Left cardiac atrium (tissue), 4 donors: ENCODE results near the gene ADH5. TPM values are rescaled to one million over a fixed set of nuclear protein-coding genes. Genes with fewer than 3 reads are reported as not detected.
A peak's percentile ranks its signal among the peaks of the same experiment; 100 is the strongest.
"Not testable (repeated sequence)": the region's sequence is repeated elsewhere in the genome, so short reads cannot be mapped to it uniquely, and the experiment has no call there.

Experiments
- ATAC-seq, 2 donors: fragments of 200-7000 bp; cut with Tn5 transposase; one replicate each; pipeline ENCODE4 v1.9.1; 2020; ENCODE audit warnings: mild to moderate bottlenecking in 2 of 2, moderate library complexity in 2 of 2
- DNase-seq: peaks from one replicate; pipeline ENCODE4 v3.0.0-alpha.2; 2020
- intact Hi-C, 2 donors: fragments of 100-400 bp; cut with DNase I; formaldehyde crosslinking; loops; one replicate each; pipeline versions ENCODE4 v1.14.1 to v1.15.1; 2022 to 2023
- total RNA-seq, 2 donors: library from RNA; stranded (reverse); fragmentation: NEBNext Ultra II Directional; extraction: Animal tissue kit (Norgen Biotek cat#: 25700); gene quantifications; one replicate each; pipeline ENCODE4 v1.2.1, GENCODE V29; 2021
- donor health status: DM: no; HTN: yes; CAD: no.
- donor health status: DM: no; HTN: yes; CAD: no; lungs with severe emphysema.
- donor health status: DM: yes; HTN: yes; CAD: no.
- donor health status: Dilated cardiomyopathy.

Gene ADH5
- total RNA-seq, 2 donors from 2014 or later = 119 to 136 TPM

- ATAC-seq (no peak), DNase-seq (no peak)
- intact Hi-C loops = loop anchor here (10.0 kb wide), 2 partner anchors 60 to 590 kb away; partner anchors contain the start of gene METAP1 (in 1 of the 2)
These were observed 34.1 kb downstream of the ADH5 start for GRCh38 chr4:99054428-99054994.

- intact Hi-C loops = loop anchor here (10.0 kb wide), 2 partner anchors 58 to 588 kb away; partner anchors contain the start of gene METAP1 (in 1 of the 2)
- no peak for ATAC-seq
- DNase-seq = no peak
These were observed 35.7 kb downstream of the ADH5 start for GRCh38 chr4:99052902-99053301.

GRCh38 chr4:99047710-99048109, 40.9 kb downstream of the ADH5 start:
- intact Hi-C loops = no loop called here
- DNase-seq (no peak), ATAC-seq (no peak)

GRCh38 chr4:99043346-99043745, 45.2 kb downstream of the ADH5 start:
- DNase-seq = no peak
- ATAC-seq = no peak
- intact Hi-C loops = no loop called here

- ATAC-seq (no peak), DNase-seq (no peak)
- intact Hi-C loops = no loop called here
These were observed 50.4 kb downstream of the ADH5 start for GRCh38 chr4:99038213-99038612.

GRCh38 chr4:99033956-99034355, 54.6 kb downstream of the ADH5 start:
- DNase-seq (no peak), ATAC-seq (no peak)
- intact Hi-C loops = no loop called here

- intact Hi-C loops = no loop called here
- DNase-seq (no peak), ATAC-seq (no peak)
These were observed 58.7 kb downstream of the ADH5 start for GRCh38 chr4:99029852-99030251.

GRCh38 chr4:99029018-99029735, 59.4 kb downstream of the ADH5 start:
- intact Hi-C loops = no loop called here
- DNase-seq = no peak
- ATAC-seq = no peak

- intact Hi-C loops = no loop called here
- ATAC-seq (no peak), DNase-seq (no peak)
These were observed 60.4 kb downstream of the ADH5 start for GRCh38 chr4:99028187-99028586.

- no peak for DNase-seq
- ATAC-seq = no peak
- intact Hi-C loops = no loop called here
These were observed 61.3 kb downstream of the ADH5 start for GRCh38 chr4:99027304-99027703.

- DNase-seq (no peak), ATAC-seq (no peak)
- intact Hi-C loops = no loop called here
These were observed 63.1 kb downstream of the ADH5 start for GRCh38 chr4:99025506-99025905.

- intact Hi-C loops = no loop called here
- ATAC-seq (peak; percentile 78 to 86), DNase-seq (no peak)
These were observed 63.9 kb downstream of the ADH5 start for GRCh38 chr4:99024481-99025275.

- intact Hi-C loops, DNase-seq, ATAC-seq: not testable (repeated sequence)
These were observed 64.8 kb downstream of the ADH5 start for GRCh38 chr4:99023800-99024251.

- intact Hi-C loops = no loop called here
- ATAC-seq (no peak), DNase-seq (no peak)
These were observed 66.0 kb downstream of the ADH5 start for GRCh38 chr4:99022566-99022965.

- ATAC-seq = no peak
- intact Hi-C loops = no loop called here
- no peak for DNase-seq
These were observed 67.2 kb downstream of the ADH5 start for GRCh38 chr4:99021386-99021785.

Other genes starting within 250 kb of the ADH5 start
- 10 to 100 TPM; 49.2 to 82.1 TPM for gene EIF4E, start 159.7 kb downstream of the ADH5 start, total RNA-seq
- gene METAP1, start 93.1 kb downstream of the ADH5 start, total RNA-seq = 10 to 100 TPM; 38.0 to 50.0 TPM
- gene ADH4, start 55.5 kb upstream of the ADH5 start, total RNA-seq = 1 to 10 TPM in 1 of 2 donors, under 1 TPM in 1; 0.27 to 1.1 TPM
- not detected for gene ADH6, start 130.5 kb upstream of the ADH5 start, total RNA-seq
- gene ADH1A, start 202.2 kb upstream of the ADH5 start, total RNA-seq = 1 to 10 TPM in 1 of 2 donors, under 1 TPM in 1; 0.44 to 2.2 TPM
- 100 to 1,000 TPM; 201 to 523 TPM for gene ADH1B, start 232.6 kb upstream of the ADH5 start, total RNA-seq